GM21447 (cell line): Measurements from ENCODE around the gene C11orf21.

Experiments
- ATAC-seq: cut with Tn5 transposase; IDR thresholded peaks from one replicate; pipeline ENCODE4 v1.9.1; 2021; ENCODE audit not compliant: unreplicated experiment

The C11orf21 gene

GRCh38 chr11:2321311-2321683, 19.6 kb upstream of the C11orf21 start:
- no peak for ATAC-seq

DNA sequence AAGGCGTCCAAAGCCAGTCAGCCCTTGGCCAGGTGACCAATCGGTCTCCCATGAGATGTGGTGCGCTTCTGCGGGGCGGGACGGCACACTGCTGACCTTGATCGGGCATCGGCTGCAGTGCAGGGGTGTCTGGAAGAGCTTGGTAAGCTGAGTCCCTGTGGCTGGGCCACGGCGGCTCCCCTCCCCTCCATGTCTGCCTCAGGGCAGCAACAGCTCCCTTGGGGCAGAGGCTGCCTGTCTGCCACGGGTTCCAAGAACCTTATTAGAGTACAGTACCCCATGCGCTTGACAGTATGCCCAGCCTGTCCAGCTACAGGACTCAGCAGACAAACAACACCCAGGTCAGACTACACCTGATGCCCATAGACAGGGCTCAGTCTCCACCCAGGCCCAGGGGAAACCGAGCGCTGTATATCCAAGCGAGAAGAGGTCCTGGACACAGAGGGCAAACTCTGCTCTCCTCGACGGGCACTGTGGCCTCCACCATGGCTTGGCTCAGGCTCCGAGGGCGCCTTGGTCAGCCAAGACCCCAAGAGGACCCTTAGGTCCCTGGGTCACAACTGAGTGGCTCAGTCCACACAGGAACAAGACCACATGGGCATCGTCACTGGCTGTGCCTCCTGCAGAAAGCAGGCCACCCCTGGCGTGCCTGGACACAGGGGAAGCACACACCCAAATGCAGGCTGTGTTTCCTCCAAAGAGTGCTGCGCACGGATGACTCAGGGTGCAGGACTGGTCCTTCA, 19.0 kb upstream of the C11orf21 start:
- no peak for ATAC-seq

DNA sequence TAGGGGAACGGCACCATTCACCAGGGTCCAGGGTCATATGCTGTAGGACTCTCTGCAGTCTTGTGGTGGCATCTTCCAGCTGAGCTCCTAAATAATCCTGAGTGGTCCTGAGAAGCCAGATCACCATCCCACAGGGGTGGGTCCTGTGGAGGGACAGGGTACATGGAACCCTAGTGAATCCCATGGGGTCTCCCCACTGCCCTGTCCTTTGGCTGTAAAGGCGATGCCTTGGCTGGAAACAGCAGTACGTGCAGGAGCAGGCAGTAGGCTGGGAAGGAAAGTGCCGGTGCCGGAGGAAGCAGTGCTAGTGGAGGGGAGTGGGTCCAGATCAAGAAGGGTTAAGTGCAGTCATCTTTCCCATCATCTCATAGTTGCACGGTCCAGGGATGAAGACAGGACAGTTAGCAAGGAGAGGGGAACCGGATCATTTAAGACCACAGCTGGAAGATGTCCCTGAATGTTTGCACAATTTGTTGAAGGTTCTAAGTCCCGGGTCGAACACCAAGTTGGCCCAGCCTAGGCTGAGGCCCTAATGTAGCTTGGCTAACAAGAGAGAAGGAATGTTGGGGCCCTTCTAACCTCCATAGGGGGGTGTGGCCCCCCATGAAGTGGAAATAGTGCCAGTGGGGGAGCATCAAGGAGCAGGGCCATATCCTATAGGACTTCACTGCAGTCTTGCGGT, 18.2 kb upstream of the C11orf21 start:
- ATAC-seq = no peak

GRCh38 chr11:2318707-2319106, 17.0 kb upstream of the C11orf21 start:
- no peak for ATAC-seq

DNA sequence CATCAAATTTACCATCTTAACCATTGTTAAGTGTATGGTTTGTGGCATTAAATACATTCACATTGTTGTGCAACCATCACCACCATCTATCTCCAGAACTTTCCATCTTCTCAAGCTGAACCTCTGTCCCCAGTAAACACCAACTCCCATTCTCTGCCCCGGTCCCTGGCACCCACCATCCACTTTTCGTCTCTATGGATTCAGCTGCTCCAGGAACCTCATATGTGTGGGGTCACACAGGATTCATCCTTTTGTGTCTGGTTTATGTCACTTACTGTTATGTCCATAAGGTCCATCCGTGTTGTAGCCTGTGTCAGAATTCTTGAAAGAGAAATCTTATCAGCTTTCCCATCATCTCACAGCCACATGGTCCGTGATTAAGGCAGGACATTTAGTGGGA, 16.4 kb upstream of the C11orf21 start:
- no peak for ATAC-seq

DNA sequence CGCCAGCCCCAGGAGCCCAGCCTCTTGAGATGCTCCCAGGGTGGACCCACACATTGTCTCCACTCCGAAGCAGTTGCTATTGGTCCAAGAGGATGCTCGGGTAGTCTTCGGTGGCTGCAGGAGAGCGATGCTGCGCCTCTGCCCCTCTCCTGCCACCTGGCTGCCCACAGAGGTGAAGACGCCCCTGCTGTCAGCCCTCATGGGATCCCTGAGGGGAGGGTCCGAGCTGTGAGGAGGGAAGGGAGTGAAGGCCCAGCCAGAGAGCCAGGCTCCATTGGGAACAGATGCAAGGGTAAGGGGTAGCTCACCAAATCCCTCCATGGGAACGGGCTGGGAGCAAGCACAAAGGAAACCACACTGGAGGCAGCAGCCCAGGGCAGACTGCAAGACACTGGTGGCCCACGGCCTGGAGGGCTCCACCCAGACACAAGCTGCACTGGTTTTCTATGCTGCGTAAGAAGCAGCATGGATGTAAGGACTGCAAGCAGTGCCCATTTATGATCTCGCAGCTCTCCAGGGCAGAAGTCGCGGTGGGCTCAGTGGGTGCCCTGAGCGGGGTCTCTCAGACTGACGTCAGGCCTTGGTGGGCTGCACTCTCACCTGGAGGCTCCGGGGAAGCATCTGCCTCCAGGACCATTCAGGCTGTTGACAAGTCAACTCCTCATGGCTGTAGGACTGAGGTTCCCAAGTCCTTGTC, 15.8 kb upstream of the C11orf21 start:
- no peak for ATAC-seq

GRCh38 chr11:2316963-2317244, 15.2 kb upstream of the C11orf21 start:
- ATAC-seq = no peak

- no peak for ATAC-seq
Observed at GRCh38 chr11:2316169-2316962, 14.6 kb upstream of the C11orf21 start.

- ATAC-seq = no peak
Observed at GRCh38 chr11:2315395-2316168, 13.9 kb upstream of the C11orf21 start.

DNA sequence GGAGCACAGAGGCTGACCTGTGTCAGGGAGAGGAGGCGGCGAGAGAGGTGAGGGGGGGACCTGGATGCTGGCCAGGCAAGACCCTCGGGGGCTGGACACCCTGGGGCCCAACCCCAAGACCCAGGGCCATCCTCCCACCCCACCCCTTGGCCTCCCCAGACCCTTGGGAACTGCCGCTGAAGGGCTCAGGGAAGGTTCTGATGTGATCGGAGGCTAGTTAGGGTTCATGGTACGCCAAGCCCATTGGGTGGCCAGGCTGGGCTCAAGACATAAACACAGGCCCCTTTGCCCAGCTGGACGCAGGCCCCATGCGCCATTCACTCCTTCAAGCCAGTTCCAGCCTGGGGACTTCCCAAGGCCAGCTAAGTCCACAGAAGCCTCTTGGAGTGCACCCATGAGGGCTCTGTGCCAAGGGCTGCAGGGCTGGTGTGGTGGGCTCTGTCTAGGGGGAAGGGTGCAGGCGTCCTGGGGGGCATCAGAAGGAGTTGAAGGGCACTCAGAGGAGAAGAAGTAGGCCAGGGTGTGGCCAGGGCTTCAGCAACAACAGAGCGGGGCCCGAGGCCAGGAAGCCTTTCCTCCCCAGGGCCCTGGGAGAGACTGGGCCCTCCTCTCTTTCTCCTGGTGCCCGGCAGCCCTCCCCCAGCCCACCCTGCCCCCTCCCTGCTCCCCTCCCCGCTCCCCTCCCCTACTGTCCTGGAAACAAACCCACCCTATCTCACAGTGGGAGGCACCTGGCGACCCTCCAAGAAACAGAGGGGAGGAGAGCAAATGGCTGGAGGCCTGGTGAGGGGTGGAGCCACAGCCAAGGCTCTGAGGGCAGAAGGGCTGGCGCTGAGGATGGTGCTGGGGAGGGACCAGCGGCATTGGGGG, 13.0 kb upstream of the C11orf21 start:
- no peak for ATAC-seq

GRCh38 chr11:2314136-2314524, 12.4 kb upstream of the C11orf21 start:
- no peak for ATAC-seq

- ATAC-seq = no peak
Observed at GRCh38 chr11:2313051-2313951, 11.6 kb upstream of the C11orf21 start.

DNA sequence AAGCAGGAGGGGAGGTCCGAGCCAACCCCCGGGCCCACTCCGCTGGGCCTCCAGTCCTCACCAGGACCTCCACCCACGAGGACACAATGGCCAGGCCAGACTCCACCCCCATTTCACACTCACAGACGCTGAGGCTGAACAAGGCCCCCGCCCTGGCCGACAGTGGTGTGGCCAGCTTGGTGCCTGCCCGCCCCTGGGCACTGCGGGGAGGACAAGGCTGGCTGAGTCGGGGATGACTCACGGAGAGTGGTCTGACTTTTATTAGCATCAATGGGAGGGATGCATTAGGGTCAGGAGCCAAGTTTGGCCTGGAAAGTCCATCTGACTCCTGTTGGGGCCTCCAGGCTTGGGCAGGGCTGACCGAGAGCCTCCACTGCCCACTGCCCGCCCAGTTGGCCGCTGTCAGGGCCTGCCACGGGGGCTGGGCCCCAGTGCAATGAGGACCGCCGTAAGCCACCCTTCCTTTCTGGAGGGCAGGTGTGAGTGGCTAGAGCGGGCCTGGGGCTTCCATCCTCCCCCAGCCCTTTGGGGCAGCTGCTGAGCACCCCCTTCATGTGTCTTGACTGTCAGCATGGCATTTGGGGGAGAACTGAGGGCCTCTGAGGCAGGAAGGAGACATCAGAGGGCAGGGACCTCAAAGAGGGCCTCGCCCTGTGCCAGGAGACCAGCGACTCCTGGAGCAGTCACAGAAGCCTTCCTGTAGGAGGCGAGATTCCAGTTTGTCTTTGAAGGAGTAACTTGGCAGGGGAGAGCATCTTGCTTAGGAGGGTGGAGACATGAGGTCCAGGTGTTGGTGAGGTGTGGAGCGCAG, 10.7 kb upstream of the C11orf21 start:
- no peak for ATAC-seq

DNA sequence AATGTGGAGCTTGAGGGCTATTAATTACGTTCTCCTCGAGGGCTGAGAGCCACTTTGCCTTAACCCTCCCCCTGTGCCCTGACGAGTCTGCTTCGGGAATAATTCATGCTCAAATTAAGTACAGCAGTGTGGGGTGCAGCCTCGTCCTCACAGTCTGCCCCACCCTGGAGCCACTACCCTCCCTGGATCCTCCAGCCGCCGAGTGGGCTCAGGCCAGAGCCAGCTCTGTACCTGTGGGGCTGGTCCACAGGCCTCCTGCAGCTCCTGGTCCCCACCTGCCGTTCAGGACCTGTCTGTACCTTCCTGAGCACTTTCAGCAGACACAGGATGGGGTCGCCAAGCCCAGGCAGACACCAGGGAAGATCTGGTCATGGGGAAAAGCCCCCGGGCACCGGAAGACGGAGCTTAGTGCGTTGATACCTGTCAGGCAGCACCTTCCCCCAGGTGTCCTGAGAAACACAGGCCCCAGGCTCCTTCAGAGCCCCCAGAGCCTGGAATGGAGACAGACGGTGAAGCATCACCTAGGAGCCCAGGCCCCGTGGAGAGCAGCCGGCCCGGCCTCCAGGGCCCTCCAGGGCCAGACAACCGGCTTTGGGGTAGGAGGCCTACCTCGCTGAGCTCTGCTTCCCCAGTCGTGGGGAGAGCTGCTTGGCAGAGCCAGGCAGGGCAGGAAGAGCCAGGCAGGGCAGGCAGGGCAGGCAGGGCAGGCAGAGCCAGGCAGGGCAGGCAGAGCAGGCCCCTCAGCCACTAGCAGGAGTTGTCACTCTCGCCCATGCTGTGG, 9.8 kb upstream of the C11orf21 start:
- ATAC-seq = no peak

DNA sequence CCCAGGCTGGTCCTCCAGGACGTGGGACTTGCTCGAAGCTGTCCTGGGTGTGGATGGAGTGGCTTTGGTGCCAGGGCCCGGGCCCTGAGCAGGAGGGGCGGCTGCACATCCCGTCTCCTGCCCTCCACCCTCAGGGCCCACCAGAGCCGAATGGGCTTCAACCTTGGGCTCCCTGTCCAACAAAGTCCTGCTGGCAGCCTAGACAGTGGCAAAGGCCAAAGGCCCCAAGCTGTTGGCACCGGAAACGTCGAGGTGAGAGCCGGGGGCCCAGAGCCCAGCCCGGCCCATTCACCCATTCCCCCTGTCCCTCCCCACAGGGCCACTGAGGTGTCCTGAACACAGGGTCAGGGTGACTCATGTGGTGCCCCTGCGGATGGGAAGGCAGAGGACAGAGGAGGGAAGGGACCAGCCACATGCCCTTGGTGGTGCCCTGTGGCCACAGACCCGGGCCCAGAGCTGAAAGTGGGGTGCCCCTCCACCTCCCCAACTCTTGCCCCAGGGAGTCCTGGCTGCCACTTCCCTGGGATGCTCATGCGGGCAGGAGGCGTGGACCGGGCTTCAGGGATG, 9.2 kb upstream of the C11orf21 start:
- ATAC-seq = no peak

DNA sequence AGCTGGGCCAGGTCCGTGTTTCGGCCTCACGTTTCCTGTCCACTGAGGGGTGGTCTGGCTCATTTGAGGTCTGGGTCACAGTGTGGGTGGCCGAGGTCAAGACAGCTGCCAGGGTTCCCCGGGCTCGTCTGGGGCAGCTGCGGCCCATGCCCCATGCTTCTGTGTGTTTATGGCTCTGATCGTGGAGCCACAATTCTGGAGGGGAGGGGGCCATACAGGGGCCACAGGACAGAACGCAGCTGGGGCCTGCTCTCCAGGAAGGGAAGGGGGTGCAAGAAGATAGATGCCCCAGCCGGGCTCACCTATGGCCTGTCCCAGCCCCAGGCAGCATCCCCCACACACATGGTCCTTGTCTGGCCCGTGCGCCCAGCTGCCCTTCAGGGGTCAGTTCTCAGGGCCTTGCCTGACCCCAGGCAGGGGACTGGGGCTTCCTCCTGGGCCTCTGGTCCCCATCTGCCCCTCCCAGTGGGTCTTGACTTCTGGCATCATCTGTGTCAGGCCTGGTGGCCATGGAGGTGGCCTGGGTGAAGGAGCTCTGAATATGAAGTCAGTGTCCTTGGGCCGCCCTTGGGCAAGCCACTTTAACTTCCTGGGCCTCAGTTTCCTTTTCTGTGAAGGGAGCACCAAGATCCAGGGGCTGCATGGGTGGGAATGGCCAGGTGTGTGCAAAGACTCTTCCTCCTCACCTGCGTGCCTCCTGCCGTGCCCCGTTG, 8.5 kb upstream of the C11orf21 start:
- no peak for ATAC-seq
